Stimulated activated CD4-positive, alpha-beta T cell treated with anti-CD3 and anti-CD28 coated beads, Interleukin-12 subunit alpha, Interleukin-12 subunit beta, amount 100 ng/mL, for 24 hours (primary cell): Measurements from ENCODE around the gene PPFIBP2.

Source experiments
- DNase-seq, 2 experiments: peaks; one replicate each; pipeline ENCODE4 v3.0.0-alpha.2; 2020; ENCODE audit warnings: low read depth in 2 of 2

PPFIBP2 gene

DNA sequence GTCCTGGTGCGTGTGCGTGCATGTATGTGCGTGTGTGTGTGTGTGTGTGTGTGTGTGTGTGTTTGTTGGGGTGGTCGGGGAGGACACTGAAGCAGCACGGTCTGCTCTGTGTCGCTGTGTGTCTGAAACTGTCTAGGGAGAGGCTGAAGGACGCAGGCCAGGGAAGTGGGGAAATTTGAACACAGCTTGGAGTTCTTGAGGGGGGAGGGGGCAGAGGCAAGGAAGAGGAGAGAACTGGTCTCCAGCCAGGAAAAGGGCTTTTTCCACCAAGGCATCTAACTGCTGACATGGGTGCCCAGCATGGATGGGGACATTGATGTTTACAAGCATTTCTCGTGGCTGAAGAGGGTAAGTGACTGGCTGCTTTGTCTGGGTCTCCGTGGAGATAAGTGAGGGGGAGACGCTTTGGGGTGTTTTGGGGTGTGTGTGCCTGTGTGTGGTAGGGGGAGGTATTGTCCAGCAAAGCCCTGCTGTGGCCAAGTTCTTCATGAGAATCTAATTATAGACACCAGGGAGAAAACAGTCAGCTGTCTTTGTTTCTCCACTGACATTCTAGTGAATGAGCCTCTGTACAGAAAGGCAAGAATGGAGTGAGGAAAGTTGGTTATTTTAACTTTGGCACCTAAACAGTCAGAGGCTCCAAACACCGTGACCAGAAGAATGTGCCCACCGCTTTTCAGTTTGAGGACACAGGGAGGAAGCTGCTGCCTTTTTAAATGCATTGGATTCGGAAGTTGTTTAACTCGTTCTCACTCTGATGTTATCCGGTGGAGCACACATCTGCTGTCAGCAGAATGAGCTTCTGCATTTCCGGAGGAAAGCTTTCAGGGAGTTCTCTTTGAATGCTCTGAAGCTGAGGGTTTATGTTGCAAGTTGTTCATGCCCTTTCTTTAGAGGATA, 63.7 kb downstream of the PPFIBP2 start:
- DNase-seq: no peak

DNA sequence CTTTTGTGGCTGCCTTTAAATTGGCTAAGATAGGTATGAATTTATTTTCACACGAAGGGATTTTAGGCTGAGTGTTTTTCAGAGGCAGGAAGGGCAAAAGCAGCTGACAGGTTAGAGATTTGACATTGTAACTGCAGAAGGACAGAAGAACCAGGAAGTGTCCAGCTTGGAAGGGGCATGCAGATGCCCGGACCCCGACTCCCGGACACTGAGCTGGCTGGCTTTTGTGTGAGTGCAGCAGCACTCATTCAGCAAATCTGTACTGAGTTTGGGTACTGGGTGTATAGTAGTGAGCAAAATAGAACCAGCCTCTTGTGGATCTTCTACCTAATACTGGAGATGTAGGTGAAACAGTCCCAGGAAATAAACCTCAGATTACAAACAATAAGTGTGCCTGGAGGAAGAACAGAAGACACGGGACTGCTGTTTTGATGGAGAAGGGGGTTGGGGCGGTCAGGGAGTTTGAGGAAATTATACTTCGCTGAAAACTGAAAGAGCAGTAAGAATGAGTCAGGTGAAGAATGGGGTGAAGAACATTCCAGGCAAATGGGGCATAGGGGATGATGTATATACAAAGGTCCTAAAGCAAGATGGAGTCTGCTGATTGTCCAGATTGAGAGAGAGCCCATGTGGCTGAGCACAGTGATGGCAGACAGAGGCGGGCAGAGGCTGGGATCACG, 64.6 kb downstream of the PPFIBP2 start:
- DNase-seq: no peak

DNA sequence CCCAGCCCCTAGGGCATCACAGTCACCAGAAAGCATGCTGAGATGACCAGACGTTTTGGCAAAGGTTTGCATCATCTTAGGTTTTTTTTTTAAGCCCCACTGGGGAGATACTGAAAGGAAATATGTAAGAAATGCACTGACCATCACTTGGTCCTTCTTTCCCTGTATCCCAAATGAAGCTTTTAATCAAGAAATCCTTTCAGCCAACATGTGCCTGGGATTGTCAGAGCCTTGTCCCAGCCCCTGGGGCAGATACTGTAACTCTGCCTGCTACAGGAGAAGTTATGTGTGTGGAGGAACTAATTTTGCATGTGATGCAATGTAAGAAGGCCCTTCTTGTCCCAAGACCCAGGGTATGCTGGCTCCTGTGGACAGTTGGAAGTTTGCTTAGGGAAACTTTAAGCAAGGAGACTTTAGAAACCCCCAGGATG, 65.6 kb downstream of the PPFIBP2 start:
- DNase-seq: no peak

DNA sequence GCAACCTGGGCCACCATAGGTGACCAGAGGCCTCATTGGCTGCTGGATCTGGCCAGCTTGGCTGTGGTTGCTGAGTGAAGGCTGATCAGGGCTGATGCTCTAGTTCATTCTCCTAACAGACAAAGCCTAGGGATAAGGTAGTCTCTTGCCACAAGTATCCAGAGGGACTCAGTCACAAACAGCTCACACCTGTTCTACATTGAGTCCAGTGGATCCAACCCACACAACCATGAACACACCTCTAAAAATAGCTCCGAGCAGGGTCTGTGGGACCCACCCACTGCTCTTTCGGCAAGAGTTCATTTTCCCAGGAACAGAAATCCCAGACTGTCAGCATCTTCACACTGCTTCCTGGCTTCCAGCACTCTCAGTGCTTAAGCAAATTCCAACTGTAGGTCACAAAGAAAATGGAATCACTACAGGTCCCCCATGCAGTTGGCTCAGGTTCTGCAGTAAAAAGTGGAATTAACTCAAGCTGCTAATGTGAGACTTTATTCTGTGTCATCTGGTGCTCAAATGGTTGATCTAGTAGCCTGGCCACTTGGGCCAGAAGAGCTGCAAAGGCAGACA, 67.3 kb downstream of the PPFIBP2 start:
- DNase-seq: no peak

DNA sequence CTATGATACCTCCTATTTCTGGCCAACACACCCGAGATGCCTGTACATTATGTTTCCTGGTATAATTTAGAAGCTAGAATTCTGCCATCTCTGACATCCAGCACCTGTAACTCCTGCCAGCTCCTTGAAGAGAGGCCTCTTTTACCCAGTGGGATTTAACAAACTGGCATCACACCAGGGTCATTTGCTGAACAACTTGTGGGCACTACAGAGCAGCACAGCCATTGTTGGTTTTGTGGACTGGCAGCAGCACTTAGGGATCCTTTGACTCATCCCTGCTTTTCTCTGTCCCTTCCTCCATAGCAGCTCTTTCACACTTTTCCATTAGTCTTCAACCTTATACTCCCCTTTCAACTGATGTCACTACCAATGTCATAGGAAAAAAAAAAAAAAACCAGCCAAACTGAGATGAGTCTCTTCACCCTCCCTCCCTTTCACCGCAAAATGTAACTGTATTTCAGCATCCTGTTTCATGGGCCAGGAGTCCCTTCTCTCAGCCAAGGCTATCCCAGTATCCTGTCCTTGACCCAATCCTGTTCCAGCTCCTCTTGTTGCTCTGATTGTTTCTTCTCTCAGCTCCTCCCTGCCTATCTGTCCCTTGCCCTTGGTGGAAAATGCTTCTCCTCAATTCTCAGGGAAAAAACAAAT, 68.7 kb downstream of the PPFIBP2 start:
- no peak for DNase-seq

DNA sequence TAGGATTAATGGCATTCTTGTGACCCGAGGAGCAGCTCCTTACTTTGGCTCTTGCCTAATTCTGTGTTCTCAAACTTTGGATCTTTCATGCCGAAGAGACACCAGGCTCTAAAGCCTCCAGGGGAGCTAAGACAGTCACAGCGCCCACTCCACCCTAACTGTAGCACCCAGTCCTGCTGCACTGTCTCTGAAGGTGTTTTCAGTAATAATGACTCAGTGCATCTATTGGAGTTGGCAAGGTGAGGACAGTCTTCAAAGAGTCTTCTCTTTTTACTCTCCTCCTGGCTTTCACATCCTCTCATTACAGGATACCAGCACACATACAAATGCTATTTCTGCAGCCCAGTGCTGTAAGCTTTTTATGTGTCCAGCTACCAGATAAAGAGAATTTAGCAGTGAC, 69.4 kb downstream of the PPFIBP2 start:
- no peak for DNase-seq

DNA sequence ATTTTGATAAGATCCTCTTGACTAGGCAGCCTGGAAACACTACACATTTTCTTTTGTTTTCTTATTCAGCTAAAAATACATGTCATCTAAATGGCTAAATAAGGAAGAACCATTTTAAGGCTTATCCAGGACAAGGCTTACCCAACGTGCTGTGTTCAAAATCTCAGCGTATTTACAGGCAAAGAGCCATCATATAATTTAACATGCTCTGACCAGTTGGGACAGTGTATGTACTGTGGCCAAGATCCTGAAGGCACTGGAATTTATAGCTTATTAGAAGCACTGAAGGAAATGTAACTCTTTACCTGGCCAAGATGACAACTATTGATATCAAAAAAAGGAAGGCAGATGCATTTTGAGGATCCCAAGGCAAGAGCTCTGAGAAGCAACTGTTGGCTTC, 71.1 kb downstream of the PPFIBP2 start:
- DNase-seq: no peak

DNA sequence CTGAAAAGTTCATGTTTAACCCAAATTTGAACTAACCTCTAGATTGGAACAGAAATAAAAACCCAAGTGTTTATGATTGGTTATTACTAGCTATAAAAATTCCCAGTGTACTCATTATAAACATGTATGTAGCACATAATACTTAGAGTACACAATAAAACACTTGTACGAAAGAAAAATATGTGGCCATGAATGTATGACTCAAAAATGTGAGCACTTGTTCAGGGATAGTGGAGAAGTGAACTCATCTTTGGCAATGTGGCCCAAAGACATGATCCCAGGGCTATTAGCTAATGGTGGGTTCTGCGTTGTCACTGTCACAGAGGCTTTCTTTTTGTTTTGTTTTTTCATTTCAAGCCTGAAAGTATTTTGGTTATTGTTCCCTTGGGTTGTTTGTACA, 72.0 kb downstream of the PPFIBP2 start:
- no peak for DNase-seq

DNA sequence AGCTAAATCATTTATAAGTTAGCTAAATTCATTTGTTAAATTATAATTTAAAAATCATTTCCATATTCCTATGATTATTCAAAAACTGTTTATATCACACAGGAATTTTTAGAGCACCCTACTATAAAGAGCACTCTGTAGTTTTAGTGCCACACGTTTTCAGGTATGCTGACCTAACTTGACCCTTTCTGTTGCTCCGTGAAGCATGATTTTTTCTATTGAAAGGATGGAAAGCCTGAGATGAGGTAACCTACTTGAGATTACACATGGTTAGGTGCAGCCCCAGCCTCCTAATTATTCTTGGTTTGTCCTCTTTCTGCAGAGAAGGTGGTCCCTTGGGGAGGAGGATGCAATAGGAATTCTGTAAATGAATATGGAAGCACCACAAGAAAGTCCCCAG, 72.6 kb downstream of the PPFIBP2 start:
- no peak for DNase-seq

DNA sequence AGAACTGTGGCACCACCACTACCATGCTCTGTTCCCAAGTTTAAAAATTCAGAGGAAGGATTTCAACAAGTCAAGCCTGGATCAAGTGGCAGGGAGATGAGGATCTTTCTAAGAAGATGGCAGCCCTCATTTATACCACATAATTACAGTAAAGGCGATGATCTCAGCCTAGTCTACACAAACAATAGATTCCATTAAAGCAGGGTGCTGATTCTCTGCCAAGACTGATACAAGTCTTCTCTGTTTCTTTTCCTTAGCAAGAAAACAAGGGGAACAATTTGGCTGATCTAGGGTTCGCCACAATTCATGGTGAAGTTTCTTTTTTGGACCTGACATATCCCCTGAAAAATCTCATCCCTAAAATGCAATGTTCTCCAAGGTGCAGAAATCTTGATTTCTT, 73.9 kb downstream of the PPFIBP2 start:
- no peak for DNase-seq

DNA sequence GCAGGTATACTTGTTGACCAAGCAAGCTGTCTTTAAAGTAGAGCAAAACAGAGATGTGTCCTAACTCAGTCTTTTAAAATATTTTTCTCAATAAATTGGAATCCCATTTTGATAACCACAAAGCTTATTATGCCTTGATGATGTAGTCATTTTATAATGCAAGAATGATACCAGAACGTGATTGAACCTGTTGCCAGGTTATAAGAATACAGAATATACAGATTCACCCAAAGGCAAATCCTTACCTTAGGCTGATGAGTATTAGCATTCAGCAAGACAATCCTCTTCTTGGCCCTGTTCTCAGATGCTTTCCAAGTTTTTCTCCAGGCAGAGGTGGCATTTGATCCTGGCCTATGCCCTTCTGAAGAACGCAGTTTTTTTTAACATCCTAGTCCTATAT, 76.1 kb downstream of the PPFIBP2 start:
- no peak for DNase-seq

DNA sequence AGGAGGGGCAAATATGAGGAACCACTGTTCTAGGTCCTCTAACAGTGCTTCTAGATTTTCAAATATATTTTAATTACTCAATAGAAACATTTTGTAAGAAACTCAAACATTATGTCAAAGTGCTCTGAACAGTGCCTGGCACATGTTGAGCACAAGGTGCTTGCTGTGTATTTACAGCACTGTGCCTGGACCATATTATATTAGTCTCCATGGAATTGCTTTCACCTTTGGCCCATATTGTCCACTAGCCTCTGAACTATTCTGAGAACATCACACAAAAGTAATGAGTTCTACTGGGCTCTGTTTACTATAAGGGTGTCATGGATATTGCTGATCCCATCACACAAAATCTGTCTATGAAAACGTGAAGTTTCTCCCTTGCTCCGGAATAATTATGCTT, 76.7 kb downstream of the PPFIBP2 start:
- no peak for DNase-seq

DNA sequence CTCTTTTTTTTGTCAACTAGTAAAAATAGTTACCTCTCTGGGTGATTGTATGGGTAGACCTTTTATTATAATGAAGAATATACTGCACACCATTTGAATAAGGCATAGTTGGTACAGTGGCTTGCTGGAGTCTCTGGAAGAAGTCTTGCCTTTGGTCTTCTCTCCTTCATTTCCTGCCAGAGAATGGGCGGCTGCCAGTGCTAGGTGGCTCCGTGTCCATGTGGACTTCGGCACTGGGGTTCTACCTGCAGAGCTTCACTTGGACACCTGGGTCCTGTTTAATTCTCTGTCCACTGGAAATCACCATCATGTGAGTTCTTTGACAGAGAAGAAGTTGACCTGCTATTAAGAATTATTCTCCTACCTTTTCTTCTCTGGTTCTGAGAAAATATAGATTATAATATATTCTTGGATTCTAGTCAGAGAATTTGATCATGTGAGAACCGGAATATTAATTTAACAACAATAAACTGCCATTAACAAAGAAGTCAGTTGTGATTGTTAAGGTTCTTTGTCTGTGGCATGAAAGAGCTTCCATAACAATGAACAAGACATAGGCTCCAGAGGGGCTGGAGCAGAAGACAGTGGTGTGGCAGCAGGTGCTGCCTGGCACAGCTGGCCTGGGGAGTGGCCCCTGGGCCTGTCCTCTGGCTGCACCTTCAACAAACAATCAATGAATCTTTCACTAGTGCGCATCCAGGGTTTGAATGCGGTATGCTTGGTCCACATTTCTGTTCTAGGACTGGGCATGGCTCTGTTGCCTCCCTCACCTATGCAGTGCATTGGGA, 77.5 kb downstream of the PPFIBP2 start:
- DNase-seq: no peak

DNA sequence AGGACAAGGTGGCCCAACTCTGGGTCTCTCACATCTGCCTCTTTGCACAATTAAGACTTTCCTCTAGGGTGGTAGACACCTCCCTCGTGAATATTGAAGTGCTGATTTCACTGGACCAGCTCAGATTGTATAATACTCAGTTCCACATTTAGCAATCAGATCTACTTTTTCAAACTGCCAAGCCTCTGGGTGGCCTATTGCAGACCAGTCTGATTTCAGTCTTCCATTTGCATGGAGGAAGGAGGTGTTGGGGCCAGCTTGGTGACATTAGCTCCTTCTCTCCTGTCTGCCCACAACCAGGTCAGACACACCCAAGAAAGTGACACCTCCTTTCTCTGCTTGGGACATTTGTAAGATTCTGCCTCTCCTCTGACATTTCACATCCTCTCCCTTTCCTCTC, 78.2 kb downstream of the PPFIBP2 start:
- no peak for DNase-seq

DNA sequence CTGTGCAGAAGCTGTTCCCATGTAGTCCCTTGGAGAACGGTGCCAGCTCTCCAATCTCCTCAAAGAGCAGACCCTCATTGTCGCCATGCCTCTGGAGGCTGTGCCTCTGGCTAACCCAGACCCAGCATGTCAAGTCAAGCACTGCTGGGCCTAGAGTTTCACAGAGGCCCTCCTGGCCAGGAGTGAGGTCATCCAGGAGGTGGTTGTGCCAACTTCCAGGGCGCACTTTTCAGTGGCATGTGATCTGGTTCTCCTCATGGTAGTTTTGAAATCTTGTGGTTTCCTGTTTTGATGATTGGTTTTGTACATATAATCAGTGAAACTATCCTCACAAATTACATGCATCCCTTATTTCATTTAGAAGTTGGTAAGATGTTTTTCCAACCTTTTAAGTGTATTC, 78.9 kb downstream of the PPFIBP2 start:
- DNase-seq: no peak

DNA sequence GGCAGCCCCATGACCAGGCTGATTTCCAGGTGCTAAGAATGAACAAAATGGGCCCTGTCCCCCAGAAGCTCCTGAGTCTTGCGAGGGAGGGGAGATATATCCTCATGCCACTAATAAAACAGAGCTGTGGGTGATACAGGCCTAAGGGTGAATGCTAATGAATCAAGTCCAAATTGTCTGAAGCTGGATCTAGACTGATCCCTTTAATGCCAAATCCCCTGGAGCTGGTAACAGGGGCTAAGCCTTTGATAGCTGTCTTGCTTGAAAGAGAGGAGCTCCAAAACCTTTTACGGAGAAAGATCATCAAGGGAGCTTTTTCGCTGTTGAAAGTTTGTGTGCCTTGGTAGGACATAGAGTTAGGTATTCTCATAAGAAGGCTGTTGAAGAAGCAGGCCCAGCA, 79.7 kb downstream of the PPFIBP2 start:
- DNase-seq: no peak

DNA sequence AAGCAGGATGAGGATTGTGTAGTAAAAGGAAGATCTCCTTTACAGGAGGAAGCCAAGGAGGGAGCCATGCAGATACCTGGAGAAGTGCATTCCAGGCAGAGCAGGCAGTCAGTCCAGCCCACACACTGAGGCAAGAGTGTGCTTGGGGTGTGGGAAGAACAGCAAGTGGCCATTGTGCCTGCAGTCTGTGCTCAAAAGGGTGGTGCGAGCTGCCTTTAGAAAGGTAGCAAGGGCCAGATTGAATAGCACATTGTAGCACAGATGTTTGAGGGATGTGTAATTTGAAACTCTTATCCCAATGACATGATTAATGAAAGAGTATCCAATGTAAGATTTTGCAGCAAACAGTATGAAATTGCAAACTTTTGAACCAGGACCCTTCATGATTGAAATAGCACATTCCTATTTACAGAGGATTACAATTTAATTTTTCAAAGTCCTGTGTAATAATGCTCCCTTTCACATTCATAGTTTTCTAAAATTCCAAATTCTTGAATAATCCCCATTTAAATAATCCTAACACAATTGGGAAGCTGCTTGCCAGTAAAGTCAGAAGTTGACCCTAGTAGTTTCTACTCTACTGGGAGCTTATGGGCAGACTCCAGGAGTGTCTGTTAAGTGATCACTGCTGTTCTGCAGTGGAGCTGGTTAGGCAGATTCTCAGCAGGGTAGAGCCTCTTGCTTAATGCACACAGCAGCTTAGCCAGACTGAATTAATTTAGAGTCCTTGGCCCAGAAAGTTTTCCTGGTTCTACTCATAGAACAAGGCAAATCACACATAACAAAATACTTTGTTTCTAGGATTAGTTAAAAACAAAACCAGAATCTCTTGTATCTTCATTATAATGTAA, 81.4 kb downstream of the PPFIBP2 start:
- no peak for DNase-seq

DNA sequence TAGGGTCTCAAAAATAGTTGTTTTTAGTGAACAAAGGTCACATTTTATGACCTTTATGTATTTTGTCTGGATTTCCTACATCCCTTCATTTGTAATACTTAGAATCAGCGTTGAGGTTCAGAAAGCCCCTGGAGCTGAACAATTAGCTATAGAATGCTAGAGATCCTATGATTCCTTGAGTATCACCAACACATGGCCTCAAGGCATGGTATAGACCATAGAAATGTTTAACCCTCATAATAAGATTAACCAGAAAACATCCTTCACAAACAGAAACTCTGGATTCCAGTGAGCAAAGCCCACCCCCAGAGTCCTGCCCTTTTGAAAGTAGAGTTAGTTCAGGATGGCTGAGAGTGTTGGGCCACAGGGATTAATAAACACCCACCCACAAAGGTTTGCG, 82.2 kb downstream of the PPFIBP2 start:
- DNase-seq: no peak

DNA sequence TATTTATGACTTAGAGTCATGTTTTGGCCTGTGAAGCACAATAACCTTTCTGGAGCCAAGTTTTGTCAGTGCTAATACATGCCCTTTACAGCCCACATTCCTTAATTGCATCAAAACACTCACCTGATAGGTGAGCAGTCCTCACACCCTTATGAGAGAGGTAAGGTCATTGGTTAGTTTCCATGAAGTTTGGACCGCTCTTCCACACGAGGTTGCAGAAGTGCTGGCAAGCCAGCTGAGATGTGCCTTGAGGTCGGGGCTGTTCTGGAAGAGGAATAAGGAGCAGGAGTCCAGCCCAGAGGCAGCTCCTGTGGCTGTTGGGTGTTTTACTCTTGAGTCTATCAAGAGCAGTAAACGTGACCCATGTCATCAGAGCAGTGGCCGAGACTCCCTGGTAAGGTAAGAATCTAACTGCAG, 83.2 kb downstream of the PPFIBP2 start:
- DNase-seq: no peak

DNA sequence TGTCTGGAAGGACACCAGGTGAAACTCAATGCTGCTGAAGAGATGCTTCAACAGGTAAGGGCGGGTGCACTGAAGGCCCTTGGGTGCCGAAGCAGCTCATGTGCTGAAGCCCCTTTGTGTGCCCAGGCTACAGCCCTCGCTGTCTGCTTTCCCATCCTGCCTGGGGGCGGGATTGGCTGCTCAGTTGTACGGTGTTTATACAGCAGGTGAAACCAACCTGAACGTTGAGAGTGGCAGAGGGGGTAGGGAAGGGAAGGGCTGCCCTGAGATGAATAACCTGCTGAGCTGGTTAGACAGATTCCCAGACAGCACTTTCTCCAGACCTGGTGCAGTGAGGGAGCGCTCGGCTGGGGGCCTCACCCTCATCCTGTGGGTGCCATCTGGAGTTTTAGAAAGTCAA, 83.8 kb downstream of the PPFIBP2 start:
- no peak for DNase-seq

DNA sequence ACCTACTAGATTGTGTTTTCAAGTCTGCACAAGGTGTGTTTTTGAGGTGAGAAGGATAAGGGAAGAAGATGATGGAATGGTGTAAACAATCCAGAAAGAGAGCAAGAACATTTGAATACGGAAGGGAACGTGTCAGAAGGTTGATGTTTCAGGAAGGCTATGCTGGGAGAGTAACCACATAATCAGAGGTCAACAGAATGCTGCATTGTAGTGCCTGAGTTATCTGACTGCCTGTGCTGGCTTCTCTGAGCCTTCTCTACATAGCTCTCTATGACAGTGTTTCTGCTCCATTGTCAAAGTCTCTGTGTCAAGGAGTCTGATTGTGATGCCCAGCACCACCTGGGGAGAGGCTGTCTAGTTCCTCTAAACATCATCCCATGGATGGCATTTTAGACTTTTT, 85.4 kb downstream of the PPFIBP2 start:
- no peak for DNase-seq
